Cortex of kidney (tissue), 1 donor: Measurements from ENCODE around the gene IFNB1.

Experiments used
- DNase-seq: peaks from one replicate; lab custom pipeline; 2025; lab: John Stamatoyannopoulos, UW

Gene IFNB1

GRCh38 chr9:21070171-21070571 lies 7.6 kb downstream of the IFNB1 start:
- DNase-seq = no peak

GRCh38 chr9:21060919-21061561 lies 16.7 kb downstream of the IFNB1 start:
- DNase-seq = no peak

GRCh38 chr9:21056931-21057330 lies 20.8 kb downstream of the IFNB1 start:
- DNase-seq = no peak

GRCh38 chr9:21053851-21054250 lies 23.9 kb downstream of the IFNB1 start:
- DNase-seq = no peak

- DNase-seq = no peak
These were observed 30.5 kb downstream of the IFNB1 start for GRCh38 chr9:21047281-21047691.

GRCh38 chr9:21043841-21044240 lies 33.9 kb downstream of the IFNB1 start:
- no peak for DNase-seq

DNA sequence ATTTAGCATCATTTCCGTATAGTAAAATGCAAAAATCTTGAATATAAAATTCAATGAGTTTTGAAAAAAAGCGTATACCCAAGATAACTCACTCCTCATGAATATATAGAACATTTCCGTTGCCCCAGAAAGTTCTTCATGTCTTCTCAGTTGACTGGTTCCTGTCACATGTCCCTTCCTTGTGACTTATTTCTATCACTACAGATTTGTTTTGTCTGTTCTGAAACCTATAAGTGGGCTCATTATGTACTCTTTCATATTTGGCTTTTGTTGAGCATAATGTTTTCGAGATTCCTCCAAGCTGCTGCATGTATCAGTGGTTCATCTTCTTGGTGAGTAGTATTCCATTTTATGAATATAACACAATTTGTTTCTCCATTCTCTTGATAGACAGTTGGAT lies 35.3 kb downstream of the IFNB1 start:
- DNase-seq = no peak

DNA sequence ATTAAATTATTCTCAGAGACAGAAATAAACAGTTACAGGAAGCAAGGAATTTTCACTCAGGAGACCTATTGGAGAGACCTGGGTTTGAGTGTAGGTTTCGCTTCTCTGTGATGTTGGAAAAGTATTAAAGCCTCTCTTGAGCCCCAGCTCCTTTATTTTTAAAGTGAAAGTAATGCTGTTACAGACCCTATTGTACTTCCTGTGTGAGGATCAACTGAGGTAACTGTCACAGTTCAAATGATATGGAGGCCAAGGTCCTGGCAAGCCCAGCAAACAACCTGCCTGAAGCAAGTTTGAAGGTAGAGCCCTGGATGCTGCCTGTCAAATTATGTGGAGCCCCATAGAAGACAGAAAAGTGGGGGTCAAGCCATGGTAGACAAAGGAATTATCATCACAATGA lies 38.4 kb downstream of the IFNB1 start:
- DNase-seq = no peak

GRCh38 chr9:21037278-21037677 lies 40.5 kb downstream of the IFNB1 start:
- DNase-seq = no peak

DNA sequence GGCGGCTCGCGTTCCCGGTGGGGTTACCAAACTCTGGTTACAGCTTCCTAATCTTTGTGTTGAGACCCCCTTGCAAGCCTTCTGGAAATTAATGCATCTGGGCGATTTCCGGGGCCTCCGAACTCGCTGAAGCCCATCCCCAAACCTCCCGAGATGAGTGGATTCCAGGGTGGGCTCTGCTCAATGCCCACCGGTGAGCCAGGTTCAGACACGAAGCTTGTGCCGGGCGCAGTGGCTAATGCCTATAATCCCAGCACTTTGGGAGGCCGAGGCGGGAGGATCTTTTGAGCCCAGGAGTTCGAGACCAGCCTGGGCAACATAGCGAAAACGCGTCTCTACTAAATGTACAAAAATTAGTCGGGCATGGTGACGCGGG lies 45.9 kb downstream of the IFNB1 start:
- DNase-seq = no peak

DNA sequence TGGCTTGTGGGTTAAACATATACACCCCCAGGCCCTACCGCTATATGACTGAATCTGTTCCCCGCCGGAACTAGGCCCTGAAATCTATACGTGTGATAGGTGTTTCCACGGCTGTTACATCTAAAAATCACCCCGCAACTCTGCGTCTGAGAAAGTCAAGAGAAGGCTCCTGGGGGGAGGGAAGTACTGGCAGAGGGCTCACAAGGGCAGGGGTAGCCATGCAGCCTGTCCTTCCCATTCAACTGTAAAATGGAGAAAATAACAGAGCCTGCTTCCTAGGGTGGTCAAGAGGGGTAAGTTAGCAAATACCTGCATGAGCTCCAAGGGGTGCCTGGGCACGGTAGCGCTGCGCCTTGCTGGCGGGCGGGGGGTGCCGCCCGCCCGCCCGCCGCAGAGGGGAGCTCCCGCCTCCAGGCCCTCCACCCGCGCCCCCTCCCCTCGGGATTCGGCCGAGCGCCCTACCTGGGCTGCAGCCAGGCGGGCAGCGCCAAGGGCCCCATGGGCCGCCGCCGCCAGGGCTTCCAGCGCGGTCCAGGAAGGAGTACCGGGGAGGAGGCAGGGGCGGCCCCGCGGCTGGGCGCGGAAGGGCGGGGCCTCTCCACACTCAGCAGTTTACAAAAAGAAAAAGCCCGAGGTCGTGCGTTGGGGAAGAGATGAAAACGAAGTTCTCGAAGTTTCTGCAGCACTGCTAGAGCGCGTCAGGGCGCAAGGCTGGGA lies 46.5 kb downstream of the IFNB1 start, which contains the start of gene HACD4:
Gene HACD4 (minus strand): TSS at position 550 of the 717 bp plus-strand sequence. CDS start 50 bp downstream, at position 500.
- DNase-seq = no peak

DNA sequence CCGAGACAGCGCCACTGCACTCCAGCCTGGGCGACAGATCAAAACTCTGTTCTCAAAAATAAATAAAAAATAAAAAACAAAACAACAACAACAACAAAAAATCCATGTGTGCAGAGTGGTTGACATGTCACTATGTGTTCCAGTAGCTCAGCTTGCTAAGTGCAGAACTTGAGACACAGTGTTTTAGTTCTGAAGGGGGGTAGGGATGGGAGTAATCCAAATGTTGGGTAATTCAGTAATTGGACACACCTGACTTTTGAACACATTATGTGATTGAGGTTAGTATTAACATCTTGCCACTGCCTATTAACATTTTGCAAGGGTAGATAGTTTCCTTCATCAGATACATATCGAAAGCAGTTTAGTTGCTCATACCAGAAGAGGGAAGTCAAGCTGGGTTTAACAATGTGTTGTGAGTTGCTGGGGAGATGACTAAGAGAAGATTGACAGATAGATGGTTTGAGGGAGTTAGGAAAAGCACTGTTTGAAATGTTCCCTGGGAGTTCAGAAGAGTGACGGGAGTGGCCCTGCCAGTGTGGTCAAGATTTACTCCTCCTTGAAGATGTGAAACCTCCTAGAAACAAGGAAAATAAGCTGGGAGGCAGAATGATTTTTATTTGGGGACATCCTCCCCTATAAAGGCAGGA lies 47.2 kb downstream of the IFNB1 start:
- DNase-seq = no peak

- DNase-seq = no peak
These were observed 48.1 kb downstream of the IFNB1 start for GRCh38 chr9:21029661-21030060.

DNA sequence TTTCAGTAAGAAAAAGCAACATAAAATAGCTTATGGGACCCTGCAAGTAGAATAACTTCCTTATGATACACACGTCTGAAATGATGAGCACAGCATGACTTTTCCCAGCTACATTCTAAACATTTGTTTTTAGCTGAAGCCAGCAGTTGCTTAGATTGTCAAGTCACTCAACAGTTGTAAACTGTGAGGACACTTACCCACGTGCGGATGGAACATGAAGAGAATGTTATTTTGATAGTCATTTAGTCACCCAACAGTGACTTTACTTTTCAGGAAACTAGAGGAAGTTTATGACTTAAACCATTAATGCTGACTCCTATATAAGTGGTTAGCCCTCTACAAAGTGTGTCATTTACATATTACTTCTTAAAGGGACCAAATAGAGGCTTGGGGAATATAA lies 49.3 kb downstream of the IFNB1 start:
- DNase-seq = no peak

- no peak for DNase-seq
These were observed 50.4 kb downstream of the IFNB1 start for GRCh38 chr9:21027295-21027694.
